HG03280 (cell line): Measurements from ENCODE around the gene RPS13.
"Not testable (repeated sequence)": the region's sequence is repeated elsewhere in the genome, so short reads cannot be mapped to it uniquely, and the experiment has no call there.

Experiments
- ATAC-seq: cut with Tn5 transposase; IDR thresholded peaks from one replicate; pipeline ENCODE4 v1.9.1; 2021; ENCODE audit warnings: mild to moderate bottlenecking, moderate library complexity; ENCODE audit not compliant: unreplicated experiment

The RPS13 gene

GRCh38 chr11:17077520-17078401 is at the start of gene RPS13:
Gene RPS13, minus strand, starts transcription at chr11:17077667. Its CDS starts 26 bp downstream, at chr11:17077641.
- ATAC-seq, result peak; percentile 96

- ATAC-seq, result no peak
These were observed 44.5 kb upstream of the RPS13 start for GRCh38 chr11:17121981-17122380.

GRCh38 chr11:17117262-17117661 is 39.8 kb upstream of the RPS13 start:
- ATAC-seq, result no peak

GRCh38 chr11:17116117-17116516 is 38.6 kb upstream of the RPS13 start:
- no peak for ATAC-seq

GRCh38 chr11:17107745-17108144 is 30.3 kb upstream of the RPS13 start:
- not testable (repeated sequence) for ATAC-seq

- ATAC-seq, result not testable (repeated sequence)
These were observed 28.1 kb upstream of the RPS13 start for GRCh38 chr11:17105404-17106040.

- no peak for ATAC-seq
These were observed 25.0 kb upstream of the RPS13 start for GRCh38 chr11:17102462-17102861.

- no peak for ATAC-seq
These were observed 21.2 kb upstream of the RPS13 start for GRCh38 chr11:17098658-17099057.

GRCh38 chr11:17098038-17098437 is 20.6 kb upstream of the RPS13 start:
- ATAC-seq, result no peak

- not testable (repeated sequence) for ATAC-seq
These were observed 8.5 kb upstream of the RPS13 start for GRCh38 chr11:17085976-17086375.

GRCh38 chr11:17077240-17077519 is 287 bp downstream of the RPS13 start:
- ATAC-seq, result peak; percentile 10

GRCh38 chr11:17076517-17077239 is 789 bp downstream of the RPS13 start:
- ATAC-seq, result no peak

GRCh38 chr11:17075506-17075905 is 2.0 kb downstream of the RPS13 start:
- ATAC-seq, result no peak

GRCh38 chr11:17073370-17074027 is 4.0 kb downstream of the RPS13 start:
- ATAC-seq, result no peak

GRCh38 chr11:17067417-17067816 is 10.1 kb downstream of the RPS13 start:
- ATAC-seq, result no peak

GRCh38 chr11:17066691-17067090 is 10.8 kb downstream of the RPS13 start:
- no peak for ATAC-seq

GRCh38 chr11:17063171-17064002 is 14.1 kb downstream of the RPS13 start:
- no peak for ATAC-seq

GRCh38 chr11:17051146-17051545 is 26.3 kb downstream of the RPS13 start:
- ATAC-seq, result not testable (repeated sequence)

- not testable (repeated sequence) for ATAC-seq
These were observed 29.0 kb downstream of the RPS13 start for GRCh38 chr11:17048491-17048890.

GRCh38 chr11:17046690-17047089 is 30.8 kb downstream of the RPS13 start:
- ATAC-seq, result no peak
